ENCODE results near the gene LTA. TPM values are rescaled to one million over a fixed set of nuclear protein-coding genes. Genes with fewer than 3 reads are reported as not detected.

Gene LTA
- total and polyA plus RNA-seq, 7 donors = 0.05 to 0.10 TPM; not detected in 5

DNA sequence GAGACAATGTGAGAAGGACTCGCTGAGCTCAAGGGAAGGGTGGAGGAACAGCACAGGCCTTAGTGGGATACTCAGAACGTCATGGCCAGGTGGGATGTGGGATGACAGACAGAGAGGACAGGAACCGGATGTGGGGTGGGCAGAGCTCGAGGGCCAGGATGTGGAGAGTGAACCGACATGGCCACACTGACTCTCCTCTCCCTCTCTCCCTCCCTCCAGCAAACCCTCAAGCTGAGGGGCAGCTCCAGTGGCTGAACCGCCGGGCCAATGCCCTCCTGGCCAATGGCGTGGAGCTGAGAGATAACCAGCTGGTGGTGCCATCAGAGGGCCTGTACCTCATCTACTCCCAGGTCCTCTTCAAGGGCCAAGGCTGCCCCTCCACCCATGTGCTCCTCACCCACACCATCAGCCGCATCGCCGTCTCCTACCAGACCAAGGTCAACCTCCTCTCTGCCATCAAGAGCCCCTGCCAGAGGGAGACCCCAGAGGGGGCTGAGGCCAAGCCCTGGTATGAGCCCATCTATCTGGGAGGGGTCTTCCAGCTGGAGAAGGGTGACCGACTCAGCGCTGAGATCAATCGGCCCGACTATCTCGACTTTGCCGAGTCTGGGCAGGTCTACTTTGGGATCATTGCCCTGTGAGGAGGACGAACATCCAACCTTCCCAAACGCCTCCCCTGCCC, 4.9 kb downstream of the LTA start:
- no peak for ATAC-seq
- intact Hi-C loops (cut with DNase I) = no loop called here
- TF ChIP-seq, protein P1, sequence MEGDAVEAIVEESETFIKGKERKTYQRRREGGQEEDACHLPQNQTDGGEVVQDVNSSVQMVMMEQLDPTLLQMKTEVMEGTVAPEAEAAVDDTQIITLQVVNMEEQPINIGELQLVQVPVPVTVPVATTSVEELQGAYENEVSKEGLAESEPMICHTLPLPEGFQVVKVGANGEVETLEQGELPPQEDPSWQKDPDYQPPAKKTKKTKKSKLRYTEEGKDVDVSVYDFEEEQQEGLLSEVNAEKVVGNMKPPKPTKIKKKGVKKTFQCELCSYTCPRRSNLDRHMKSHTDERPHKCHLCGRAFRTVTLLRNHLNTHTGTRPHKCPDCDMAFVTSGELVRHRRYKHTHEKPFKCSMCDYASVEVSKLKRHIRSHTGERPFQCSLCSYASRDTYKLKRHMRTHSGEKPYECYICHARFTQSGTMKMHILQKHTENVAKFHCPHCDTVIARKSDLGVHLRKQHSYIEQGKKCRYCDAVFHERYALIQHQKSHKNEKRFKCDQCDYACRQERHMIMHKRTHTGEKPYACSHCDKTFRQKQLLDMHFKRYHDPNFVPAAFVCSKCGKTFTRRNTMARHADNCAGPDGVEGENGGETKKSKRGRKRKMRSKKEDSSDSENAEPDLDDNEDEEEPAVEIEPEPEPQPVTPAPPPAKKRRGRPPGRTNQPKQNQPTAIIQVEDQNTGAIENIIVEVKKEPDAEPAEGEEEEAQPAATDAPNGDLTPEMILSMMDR (IDR thresholded peaks at IDR 0.05) = no peak
- H3K9me3 ChIP-seq = no peaks in the 10 kb centered on the region
- WGBS, 3 donors = 81 to 85% (median 85%) methylated on average over 16 to 19 of the region's 19 CpGs
- no peaks in the 10 kb centered on the region for H3K27me3 ChIP-seq (ENCODE audit: insufficient read depth in 3 of 3, low read length in 2 of 3)
- H3K4me3 ChIP-seq = peak overlapping the region; percentile 15
- no peaks in the 10 kb centered on the region for H3K4me1 ChIP-seq
- H3K27ac ChIP-seq = no peak overlapping the region
- peak in 1 of 2 donors; percentile 42 for DNase-seq
- no peaks in the 10 kb centered on the region for H3K36me3 ChIP-seq (ENCODE audit: insufficient read depth in 1 of 2, low read depth in 1 of 2)

DNA sequence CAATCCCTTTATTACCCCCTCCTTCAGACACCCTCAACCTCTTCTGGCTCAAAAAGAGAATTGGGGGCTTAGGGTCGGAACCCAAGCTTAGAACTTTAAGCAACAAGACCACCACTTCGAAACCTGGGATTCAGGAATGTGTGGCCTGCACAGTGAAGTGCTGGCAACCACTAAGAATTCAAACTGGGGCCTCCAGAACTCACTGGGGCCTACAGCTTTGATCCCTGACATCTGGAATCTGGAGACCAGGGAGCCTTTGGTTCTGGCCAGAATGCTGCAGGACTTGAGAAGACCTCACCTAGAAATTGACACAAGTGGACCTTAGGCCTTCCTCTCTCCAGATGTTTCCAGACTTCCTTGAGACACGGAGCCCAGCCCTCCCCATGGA, 5.5 kb downstream of the LTA start:
- WGBS, 3 donors = 79 to 90% (median 87%) methylated on average over 3 of the region's 3 CpGs
- no peaks in the 10 kb centered on the region for H3K9me3 ChIP-seq
- H3K4me3 ChIP-seq = no peak overlapping the region
- no peaks in the 10 kb centered on the region for H3K4me1 ChIP-seq
- intact Hi-C loops (cut with DNase I) = no loop called here
- ATAC-seq (no peak), DNase-seq (no peak)
- H3K36me3 ChIP-seq (ENCODE audit: insufficient read depth in 1 of 2, low read depth in 1 of 2) = no peaks in the 10 kb centered on the region
- H3K27me3 ChIP-seq (ENCODE audit: insufficient read depth in 3 of 3, low read length in 2 of 3) = no peaks in the 10 kb centered on the region
- no peak overlapping the region for H3K27ac ChIP-seq
- TF ChIP-seq, protein P1 (IDR thresholded peaks at IDR 0.05) = no peak

DNA sequence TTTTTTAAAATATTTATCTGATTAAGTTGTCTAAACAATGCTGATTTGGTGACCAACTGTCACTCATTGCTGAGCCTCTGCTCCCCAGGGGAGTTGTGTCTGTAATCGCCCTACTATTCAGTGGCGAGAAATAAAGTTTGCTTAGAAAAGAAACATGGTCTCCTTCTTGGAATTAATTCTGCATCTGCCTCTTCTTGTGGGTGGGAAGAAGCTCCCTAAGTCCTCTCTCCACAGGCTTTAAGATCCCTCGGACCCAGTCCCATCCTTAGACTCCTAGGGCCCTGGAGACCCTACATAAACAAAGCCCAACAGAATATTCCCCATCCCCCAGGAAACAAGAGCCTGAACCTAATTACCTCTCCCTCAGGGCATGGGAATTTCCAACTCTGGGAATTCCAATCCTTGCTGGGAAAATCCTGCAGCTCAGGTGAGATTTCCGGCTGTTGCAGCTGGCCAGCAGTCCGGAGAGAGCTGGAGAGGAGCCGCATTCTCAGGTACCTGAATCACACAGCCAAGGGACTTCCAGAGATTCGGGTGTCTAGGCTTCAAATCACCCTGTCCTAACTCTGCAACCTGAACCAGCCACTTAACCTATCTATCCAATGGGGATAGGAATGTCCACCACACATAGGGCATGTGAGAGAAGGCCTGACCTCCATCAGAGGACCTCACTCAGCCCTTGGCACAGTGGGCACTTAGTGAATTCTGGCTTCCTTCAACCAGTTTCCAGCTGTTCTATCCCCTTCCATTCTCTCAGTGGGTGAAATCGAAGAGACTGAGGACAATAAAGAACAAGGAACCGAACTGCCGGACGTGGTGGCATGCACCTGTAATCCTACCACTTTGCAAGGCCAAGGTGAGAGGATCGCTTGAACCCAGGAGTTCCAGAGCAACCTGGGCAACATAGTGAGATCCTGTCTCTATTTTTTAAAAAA, 6.4 kb downstream of the LTA start:
- ATAC-seq (no peak), DNase-seq (no peak)
- Histone ChIP-seq H3K9me3 (no peaks in the 10 kb centered on the region), H3K4me3 (no peak overlapping the region), H3K36me3 (ENCODE audit: insufficient read depth in 1 of 2, low read depth in 1 of 2) (no peaks in the 10 kb centered on the region), H3K27ac (no peak overlapping the region), H3K27me3 (ENCODE audit: insufficient read depth in 3 of 3, low read length in 2 of 3) (no peaks in the 10 kb centered on the region), H3K4me1 (no peaks in the 10 kb centered on the region)
- 74 to 78% (median 77%) methylated on average over 12 of the region's 12 CpGs for WGBS, 3 donors
- TF ChIP-seq, protein P1 (IDR thresholded peaks at IDR 0.05) = no peak
- intact Hi-C loops (cut with DNase I) = no loop called here

DNA sequence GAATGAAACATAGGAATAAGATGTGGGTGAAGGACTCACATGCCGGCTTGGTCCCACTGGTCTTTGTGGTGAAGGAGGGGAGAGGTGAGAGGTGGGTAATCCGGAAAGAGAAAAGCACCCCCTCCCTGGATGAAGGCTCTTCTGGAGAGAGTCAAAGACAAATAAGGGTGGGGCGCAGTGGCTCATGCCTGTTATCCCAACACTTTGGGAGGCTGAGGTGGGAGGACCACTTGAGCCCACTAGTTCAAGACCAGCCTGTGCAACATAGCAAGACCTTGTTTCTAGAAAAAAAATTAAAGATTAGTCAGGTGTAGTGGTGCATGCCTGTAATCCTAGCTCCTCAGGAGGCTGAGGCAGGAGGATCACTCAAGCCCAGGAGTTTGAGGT, 7.0 kb downstream of the LTA start:
- Histone ChIP-seq H3K4me1 (no peaks in the 10 kb centered on the region), H3K9me3 (no peaks in the 10 kb centered on the region), H3K27me3 (ENCODE audit: insufficient read depth in 3 of 3, low read length in 2 of 3) (no peaks in the 10 kb centered on the region), H3K27ac (no peak overlapping the region), H3K36me3 (ENCODE audit: insufficient read depth in 1 of 2, low read depth in 1 of 2) (no peaks in the 10 kb centered on the region), H3K4me3 (no peak overlapping the region)
- 86 to 94% (median 92%) methylated on average over 3 of the region's 3 CpGs for WGBS, 3 donors
- DNase-seq = no peak
- intact Hi-C loops (cut with DNase I) = no loop called here
- TF ChIP-seq, protein P1 (IDR thresholded peaks at IDR 0.05) = no peak
- no peak for ATAC-seq

All from psoas muscle (tissue), 8 donors.